B cell (primary cell): ENCODE results near the gene RNF8. TPM values are rescaled to one million over a fixed set of nuclear protein-coding genes. Genes with fewer than 3 reads are reported as not detected.
A peak's percentile ranks its signal among the peaks of the same experiment; 100 is the strongest.

Experiments used
- ATAC-seq: fragments of 200-7000 bp; cut with Tn5 transposase; one replicate; pipeline ENCODE4 v1.10.0; 2021; ENCODE audit warnings: low read depth, mild to moderate bottlenecking, moderate number of reproducible peaks, moderate library complexity
- CTCF ChIA-PET: fragments of 350-600 bp; sonication (Branson Sonifier 250); formaldehyde crosslinking; loops from one replicate; lab custom pipeline; 2021; ENCODE audit warnings: antibody characterized with exemption, inconsistent platforms; lab: Charles Lee
- POLR2A ChIA-PET: fragments of 350-600 bp; sonication (Branson Sonifier 250); formaldehyde crosslinking; loops from one replicate; lab custom pipeline; 2021; ENCODE audit warnings: antibody characterized with exemption; lab: Charles Lee
- DNase-seq: peaks from one replicate; pipeline ENCODE4 v3.0.0; 2013
- H2AFZ ChIP-seq: 2 replicates; pipeline ENCODE4 v1.6.1; 2012; ENCODE audit warnings: mild to moderate bottlenecking, low read depth, low read length; ENCODE audit not compliant: insufficient read depth, poor library complexity, severe bottlenecking
- H3K27ac ChIP-seq, 2 donors: 1 replicate in 1 of 2; 2 replicates in 1 of 2; pipeline ENCODE4 v1.5.1; 2012 to 2013; ENCODE audit warnings: low read length in 2 of 2, mild to moderate bottlenecking in 2 of 2, moderate library complexity in 1 of 2
- H3K27me3 ChIP-seq, 4 experiments: fragments of 200-600 bp in 1 of 4; sonication (generic) in 1 of 4; replicated peaks in 1 of 4; 1 replicate in 2 of 4; 2 replicates in 2 of 4; pipeline versions ENCODE4 v1.6.1 to v1.7.0; 2013 to 2016; ENCODE audit warnings: low read length in 3 of 4, mild to moderate bottlenecking in 2 of 4, mixed read lengths in 1 of 4, moderate library complexity in 1 of 4; ENCODE audit not compliant: insufficient read depth in 4 of 4, control insufficient read depth in 3 of 4; ENCODE audit errors: control extremely low read depth in 1 of 4
- H3K36me3 ChIP-seq, 2 experiments: replicated peaks in 1 of 2; 1 replicate in 1 of 2; 2 replicates in 1 of 2; pipeline versions ENCODE4 v1.6.1 to v1.7.1; 2013; ENCODE audit warnings: low read length in 1 of 2; ENCODE audit not compliant: insufficient read depth in 2 of 2, control insufficient read depth in 1 of 2; ENCODE audit errors: control extremely low read depth in 1 of 2, extremely low read depth in 1 of 2
- H3K4me1 ChIP-seq, 2 donors: fragments of 200-600 bp in 1 of 2; sonication (generic) in 1 of 2; 1 replicate in 1 of 2; 2 replicates in 1 of 2; pipeline versions ENCODE4 v1.5.1 to v1.6.1; 2013 to 2017; ENCODE audit warnings: low read length in 2 of 2; ENCODE audit not compliant: control insufficient read depth in 2 of 2, insufficient read depth in 2 of 2
- H3K4me2 ChIP-seq: replicated peaks from 2 replicates; pipeline ENCODE3; 2012; ENCODE audit warnings: mild to moderate bottlenecking, low read depth, low read length; ENCODE audit not compliant: poor library complexity, severe bottlenecking
- H3K4me3 ChIP-seq, 5 experiments: fragments of 200-600 bp in 1 of 5; sonication (generic) in 1 of 5; 1 replicate in 3 of 5; 2 replicates in 2 of 5; pipeline versions ENCODE4 v1.5.1 to v1.7.0; 2011 to 2016; ENCODE audit warnings: low read length in 4 of 5, mild to moderate bottlenecking in 4 of 5, low read depth in 2 of 5, control low read depth in 1 of 5, moderate library complexity in 1 of 5; ENCODE audit not compliant: insufficient read depth in 1 of 5; ENCODE audit errors: control extremely low read depth in 1 of 5, extremely low read depth in 1 of 5
- H3K79me2 ChIP-seq: fragments of 200-600 bp; sonication (generic); one replicate; pipeline ENCODE4 v1.6.0; 2016; ENCODE audit warnings: low read length; ENCODE audit not compliant: control insufficient read depth, insufficient read depth
- H3K9ac ChIP-seq: fragments of 200-600 bp; sonication (generic); 2 replicates; pipeline ENCODE4 v1.6.1; 2017; ENCODE audit warnings: mild to moderate bottlenecking, low read length, moderate library complexity
- H3K9me3 ChIP-seq, 3 donors: one replicate each; pipeline versions ENCODE4 v1.6.1 to v1.7.1; 2013; ENCODE audit warnings: low read length in 2 of 3; ENCODE audit not compliant: control insufficient read depth in 2 of 3, insufficient read depth in 1 of 3; ENCODE audit errors: control extremely low read depth in 1 of 3
- H4K20me1 ChIP-seq: 2 replicates; pipeline ENCODE4 v1.6.0; 2012; ENCODE audit warnings: mild to moderate bottlenecking, low read length; ENCODE audit not compliant: insufficient read depth, control insufficient read depth, poor library complexity, severe bottlenecking
- H3K27ac Mint-ChIP-seq: one replicate; pipeline ENCODE4 v1.8.0; 2021; ENCODE audit warnings: mixed read lengths
- H3K27me3 Mint-ChIP-seq: one replicate; pipeline ENCODE4 v1.8.0; 2021; ENCODE audit warnings: mixed read lengths
- H3K4me1 Mint-ChIP-seq: one replicate; pipeline ENCODE4 v1.8.0; 2021; ENCODE audit warnings: mixed read lengths
- H3K4me3 Mint-ChIP-seq: one replicate; pipeline ENCODE4 v1.8.0; 2021; ENCODE audit warnings: mixed read lengths
- H3K9me3 Mint-ChIP-seq: one replicate; pipeline ENCODE4 v1.8.0; 2022; ENCODE audit warnings: mixed read lengths; ENCODE audit not compliant: insufficient read depth
- CTCF ChIP-seq: fragments of 200-600 bp; IDR thresholded peaks from one replicate; pipeline ENCODE4 v1.8.0; 2022; ENCODE audit warnings: antibody characterized with exemption, mild to moderate bottlenecking
- EZH2 ChIP-seq: IDR thresholded peaks from 2 replicates; pipeline ENCODE4 v1.6.1; 2012; ENCODE audit warnings: borderline replicate concordance, low read depth, mild to moderate bottlenecking, moderate library complexity, low read length; ENCODE audit not compliant: insufficient read depth, poor library complexity, severe bottlenecking
- WGBS: methylation state at CpG from one replicate; pipeline ENCODE4 v1.1.5; 2013; ENCODE audit warnings: missing lambda C conversion rate; ENCODE audit not compliant: insufficient coverage; 5-methylcytosine and 5-hydroxymethylcytosine counted together
- intact Hi-C: fragments of 100-400 bp; cut with micrococcal nuclease; formaldehyde crosslinking; loops from one replicate; pipeline ENCODE4 v1.10.0; 2022
- polyA plus RNA-seq: library from polyadenylated mRNA; depleted of rRNA; stranded (reverse); fragments of >200 nt; gene quantifications from 2 replicates; pipeline ENCODE4 v1.2.3, GENCODE V29; 2012
- total RNA-seq, 2 donors: library from RNA; stranded (reverse); fragments of 120-200 nt in 1 of 2; gene quantifications; 1 replicate in 1 of 2; 2 replicates in 1 of 2; pipeline versions ENCODE4 v1.2.3 to v1.2.4, GENCODE V29; 2013 to 2022

Gene RNF8
- total and polyA plus RNA-seq, 2 donors (not counting 1 experiment from before 2014, with no cell fraction given) = 5.3 to 16.9 TPM

- Mint-ChIP-seq H3K9me3 (no peaks in the 10 kb centered on the region), H3K4me1 (peaks cover 17% of the 10 kb centered on the region), H3K27ac (peak overlapping the region; percentile 23), H3K27me3 (no peaks in the 10 kb centered on the region), H3K4me3 (no peak overlapping the region)
- ATAC-seq = no peak
- TF ChIP-seq CTCF = no peak
- TF ChIP-seq EZH2 = no peak
- Histone ChIP-seq H4K20me1 (no peaks in the 10 kb centered on the region), H3K27me3 (no peaks in the 10 kb centered on the region), H3K9ac (no peak overlapping the region), H3K9me3 (no peaks in the 10 kb centered on the region), H2AFZ (no peak overlapping the region), H3K79me2 (peaks cover 90% of the 10 kb centered on the region), H3K4me3 (no peak overlapping the region), H3K4me2 (no peak overlapping the region), H3K27ac (peak overlapping the region in 1 of 2 donors; percentile 84), H3K4me1 (peaks cover 10 to 11% of the 10 kb centered on the region in 2 donors), H3K36me3 (peaks cover 3 to 62% of the 10 kb centered on the region in 2 experiments)
- intact Hi-C loops = no loop called here
- ChIA-PET POLR2A (interaction anchor here (1.1 kb wide), 1 partner anchor 8 kb away, joined by 5 read pairs; the partner anchor contains the start of gene CMTR1), CTCF (interaction anchor here (0.9 to 1.5 kb wide), 2 partner anchors 61 to 116 kb away, joined by 3 to 5 read pairs; no protein-coding TSS in a partner anchor)
- 90% methylated on average over 5 of the region's 6 CpGs for WGBS
- DNase-seq = no peak
Observed at GRCh38 chr6:37441651-37442050, 87.9 kb downstream of the RNF8 start.

GRCh38 chr6:37442416-37443215 lies 88.8 kb downstream of the RNF8 start:
- no peaks in the 10 kb centered on the region for H3K27me3 Mint-ChIP-seq
- Histone ChIP-seq H2AFZ (peak overlapping the region; percentile 61), H3K4me3 (peak overlapping the region in 3 of 5 experiments; percentile 22 to 35 (median 35)), H3K9me3 (no peaks in the 10 kb centered on the region), H3K27ac (peak overlapping the region; percentile 47 to 84), H3K4me2 (peak overlapping the region; percentile 67), H3K36me3 (peaks cover 8 to 63% of the 10 kb centered on the region in 2 experiments), H3K27me3 (no peaks in the 10 kb centered on the region), H3K9ac (peak overlapping the region; percentile 56), H3K79me2 (peaks cover 88% of the 10 kb centered on the region), H4K20me1 (no peaks in the 10 kb centered on the region), H3K4me1 (peaks cover 10 to 11% of the 10 kb centered on the region in 2 donors)
- CTCF ChIA-PET = interaction anchor here (0.9 to 1.5 kb wide), 2 partner anchors 62 to 117 kb away, joined by 3 to 5 read pairs; no protein-coding TSS in a partner anchor
- TF ChIP-seq EZH2 (no peak), CTCF (no peak)
- 0% methylated on average over 1 of the region's 4 CpGs for WGBS
- intact Hi-C loops = no loop called here
- peaks cover 15% of the 10 kb centered on the region for H3K4me1 Mint-ChIP-seq
- ATAC-seq = no peak
- peak; percentile 24 for DNase-seq
- peak overlapping the region; percentile 85 for H3K27ac Mint-ChIP-seq
- no peaks in the 10 kb centered on the region for H3K9me3 Mint-ChIP-seq
- peak overlapping the region; percentile 76 for H3K4me3 Mint-ChIP-seq
- POLR2A ChIA-PET = interaction anchor here (0.7 to 1.1 kb wide), 2 partner anchors 9 to 1323 kb away, joined by 5 read pairs; partner anchors contain the start of gene CMTR1
